Endothelial cell of umbilical vein (primary cell): ENCODE data around the gene MRGPRD. TPM values are rescaled to one million over a fixed set of nuclear protein-coding genes. Genes with fewer than 3 reads are reported as not detected.

Source experiments
- BruUV-seq: library from RNA; stranded (reverse); fragments of 400-500 nt; replicated peaks from 2 replicates; lab custom pipeline; 2021; lab: Mats Ljungman, UMichigan
- CTCF ChIA-PET: fragments of 300-600, 350-600 bp; sonication (Branson Sonifier 250); formaldehyde crosslinking; loops from one replicate; lab custom pipeline; 2021; ENCODE audit warnings: antibody characterized with exemption, inconsistent platforms; lab: Charles Lee
- POLR2A ChIA-PET: fragments of 300-600, 350-600 bp; sonication (Branson Sonifier 250); formaldehyde crosslinking; loops from one replicate; lab custom pipeline; 2021; ENCODE audit warnings: antibody characterized with exemption, inconsistent platforms; lab: Charles Lee
- DNase-seq: peaks from one replicate; pipeline ENCODE4 v3.0.0-alpha.2; 2011; ENCODE audit warnings: low read depth, low spot score
- FAIRE-seq: peaks from 2 replicates; lab custom pipeline; 2011; peaks lifted over from hg19 to GRCh38; lab: Jason Lieb, UNC
- H2AFZ ChIP-seq: 2 replicates; pipeline ENCODE4 v1.6.0; 2012; ENCODE audit warnings: low read depth, low read length, control low read depth, inconsistent platforms
- H3K27ac ChIP-seq: 2 replicates; pipeline ENCODE4 v1.5.1; 2011; ENCODE audit warnings: low read depth, mild to moderate bottlenecking, control low read depth, low read length, moderate library complexity; ENCODE audit not compliant: insufficient read depth
- H3K27me3 ChIP-seq, 2 experiments: 2 replicates each; pipeline versions ENCODE4 v1.6.0 to v1.6.1; 2011; ENCODE audit warnings: low read length in 2 of 2, mixed read lengths in 1 of 2; ENCODE audit not compliant: control insufficient read depth in 2 of 2, insufficient read depth in 2 of 2
- H3K36me3 ChIP-seq, 2 experiments: 2 replicates in 1 of 2; 3 replicates in 1 of 2; pipeline ENCODE4 v1.5.1; 2011; ENCODE audit warnings: low read length in 2 of 2, mild to moderate bottlenecking in 1 of 2, moderate library complexity in 1 of 2; ENCODE audit not compliant: control insufficient read depth in 2 of 2, insufficient read depth in 2 of 2; ENCODE audit errors: extremely low read depth in 1 of 2
- H3K4me1 ChIP-seq: 3 replicates; pipeline ENCODE4 v1.5.1; 2011; ENCODE audit warnings: mild to moderate bottlenecking, low read length; ENCODE audit not compliant: control insufficient read depth, insufficient read depth; ENCODE audit errors: extremely low read depth
- H3K4me2 ChIP-seq: 2 replicates; pipeline ENCODE4 v1.6.1; 2011; ENCODE audit warnings: low read length, control low read depth, mixed read lengths; ENCODE audit not compliant: insufficient read depth
- H3K4me3 ChIP-seq, 3 experiments: fragments of 200-600 bp in 1 of 3; sonication (generic), shearing (Covaris generic) in 1 of 3; replicated peaks in 1 of 3; 2 replicates each; pipeline ENCODE4 v1.5.1; 2011 to 2016; ENCODE audit warnings: control low read depth in 3 of 3, low read length in 3 of 3, mild to moderate bottlenecking in 2 of 3, inconsistent platforms in 1 of 3, low read depth in 1 of 3, moderate library complexity in 1 of 3; ENCODE audit not compliant: insufficient read depth in 1 of 3
- H3K79me2 ChIP-seq: 2 replicates; pipeline ENCODE4 v1.6.0; 2012; ENCODE audit warnings: low read length, inconsistent platforms; ENCODE audit not compliant: control insufficient read depth, insufficient read depth
- H3K9ac ChIP-seq: replicated peaks from 2 replicates; pipeline ENCODE3; 2011; ENCODE audit warnings: low read length, control low read depth; ENCODE audit not compliant: insufficient read depth; ENCODE audit errors: extremely low read depth
- H3K9me1 ChIP-seq: replicated peaks from 3 replicates; pipeline ENCODE4 v1.6.0; 2011; ENCODE audit warnings: mild to moderate bottlenecking, low read length; ENCODE audit not compliant: control insufficient read depth, insufficient read depth; ENCODE audit errors: extremely low read depth
- H3K9me3 ChIP-seq: replicated peaks from 2 replicates; pipeline ENCODE4 v1.5.1; 2012; ENCODE audit warnings: low read length, inconsistent platforms; ENCODE audit not compliant: control insufficient read depth, insufficient read depth
- H4K20me1 ChIP-seq: replicated peaks from 2 replicates; pipeline ENCODE3; 2011; ENCODE audit warnings: mild to moderate bottlenecking, low read length; ENCODE audit not compliant: control insufficient read depth, insufficient read depth; ENCODE audit errors: extremely low read depth
- CTCF ChIP-seq, 2 donors: IDR thresholded peaks; 1 replicate in 1 of 2; 2 replicates in 1 of 2; pipeline ENCODE4 v1.5.1; 2011; ENCODE audit warnings: low read length in 2 of 2, mild to moderate bottlenecking in 2 of 2, moderate library complexity in 2 of 2, control low read depth in 1 of 2, inconsistent platforms in 1 of 2, low read depth in 1 of 2; ENCODE audit not compliant: insufficient read depth in 1 of 2; ENCODE audit errors: extremely low read depth in 1 of 2
- EZH2 ChIP-seq: IDR thresholded peaks from 2 replicates; pipeline ENCODE4 v1.6.1; 2012; ENCODE audit warnings: borderline replicate concordance, low read depth, mild to moderate bottlenecking, moderate library complexity, low read length, inconsistent platforms; ENCODE audit not compliant: severe bottlenecking
- FOS ChIP-seq: IDR thresholded peaks from 2 replicates; pipeline ENCODE4 v1.6.1; 2011; ENCODE audit warnings: mild to moderate bottlenecking, low read length, moderate library complexity, borderline replicate concordance; ENCODE audit not compliant: insufficient read depth
- GATA2 ChIP-seq: IDR thresholded peaks from 2 replicates; pipeline ENCODE4 v1.7.0; 2011; ENCODE audit warnings: low read depth, mild to moderate bottlenecking, moderate library complexity, mixed read lengths, low read length; ENCODE audit not compliant: insufficient read length, insufficient read depth
- JUN ChIP-seq: IDR thresholded peaks from 2 replicates; pipeline ENCODE4 v1.6.1; 2011; ENCODE audit warnings: borderline replicate concordance, low read depth; ENCODE audit not compliant: insufficient read length, insufficient read depth
- MYC ChIP-seq: IDR thresholded peaks from one replicate; pipeline ENCODE4 v1.6.1; 2011; ENCODE audit warnings: mild to moderate bottlenecking, low read depth, low read length
- POLR2A ChIP-seq: IDR thresholded peaks from 2 replicates; pipeline ENCODE4 v1.6.1; 2012; ENCODE audit warnings: low read depth, mild to moderate bottlenecking, control low read depth, low read length
- POLR2AphosphoS5 ChIP-seq: IDR thresholded peaks from 2 replicates; pipeline ENCODE4 v1.6.1; 2012; ENCODE audit warnings: low read depth, mild to moderate bottlenecking, control low read depth, low read length, moderate library complexity; ENCODE audit not compliant: insufficient read depth
- dilution Hi-C: fragments of 300-500 bp; cut with MboI; formaldehyde crosslinking; loops from one replicate; pipeline ENCODE4 v1.15.0; 2019; ENCODE audit warnings: low sequenced_read_pairs; ENCODE audit not compliant: extremely low pct_ligation_motif_present
- intact Hi-C: fragments of 100-400 bp; cut with micrococcal nuclease; formaldehyde crosslinking; loops from one replicate; pipeline ENCODE4 v1.10.0; 2022
- polyA plus RNA-seq, 4 experiments: library from polyadenylated mRNA; depleted of rRNA in 3 of 4; stranded (reverse) in 3 of 4; unstranded in 1 of 4; fragments of >200 nt; gene quantifications; 2 replicates each; pipeline versions ENCODE4 v1.2.1 to v1.2.3, GENCODE V29; 2011 to 2012; ENCODE audit warnings: missing spikeins in 1 of 4
- total RNA-seq: library from RNA; stranded (reverse); gene quantifications from 2 replicates; pipeline ENCODE4 v1.2.3, GENCODE V29; 2021
- TF ChIP-seq, protein P1 (sequence below): IDR thresholded peaks from 2 replicates; pipeline ENCODE4 v1.6.1; 2011; ENCODE audit not compliant: insufficient read depth, insufficient read length

Gene MRGPRD
- total and polyA plus RNA-seq, 2 donors (not counting 3 experiments of a cell fraction or from before 2014, with no cell fraction given): not detected

- Histone ChIP-seq H3K4me3 (no peak overlapping the region), H3K9ac (no peak overlapping the region), H3K36me3 (no peaks in the 10 kb centered on the region), H3K9me1 (no peaks in the 10 kb centered on the region), H3K4me2 (no peak overlapping the region), H3K79me2 (no peaks in the 10 kb centered on the region), H3K27ac (no peak overlapping the region), H3K27me3 (no peaks in the 10 kb centered on the region), H3K4me1 (no peaks in the 10 kb centered on the region), H3K9me3 (no peaks in the 10 kb centered on the region), H4K20me1 (no peaks in the 10 kb centered on the region), H2AFZ (no peak overlapping the region)
- no TSS peak for BruUV-seq
- peak; percentile 37 for FAIRE-seq
- ChIA-PET POLR2A (no interaction called here), CTCF (no interaction called here)
- intact Hi-C loops: no loop called here
- no peak for TF ChIP-seq POLR2AphosphoS5
- TF ChIP-seq MYC: no peak
- no peak for TF ChIP-seq POLR2A
- no peak for TF ChIP-seq EZH2
- TF ChIP-seq, protein P1, sequence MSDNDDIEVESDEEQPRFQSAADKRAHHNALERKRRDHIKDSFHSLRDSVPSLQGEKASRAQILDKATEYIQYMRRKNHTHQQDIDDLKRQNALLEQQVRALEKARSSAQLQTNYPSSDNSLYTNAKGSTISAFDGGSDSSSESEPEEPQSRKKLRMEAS: no peak
- TF ChIP-seq GATA2: no peak
- no peak for TF ChIP-seq CTCF (IDR thresholded peaks at IDR 0.05; ENCODE audit: extremely low read depth in 1 of 2, insufficient read depth in 1 of 2, low read depth in 1 of 2, low read length in 2 of 2)
- no peak for TF ChIP-seq FOS
- no peak for TF ChIP-seq JUN
- dilution Hi-C loops: no loop called here
- no peak for DNase-seq
Measured at GRCh38 chr11:68976563-68976962, 4.2 kb downstream of the MRGPRD start.
